ENCODE measurements around the gene EFCAB9. TPM values are rescaled to one million over a fixed set of nuclear protein-coding genes. Genes with fewer than 3 reads are reported as not detected.
"Not testable (repeated sequence)": the region's sequence is repeated elsewhere in the genome, so short reads cannot be mapped to it uniquely, and the experiment has no call there.

The EFCAB9 gene
- total RNA-seq, 1 donor from 2014 or later = not detected

DNA sequence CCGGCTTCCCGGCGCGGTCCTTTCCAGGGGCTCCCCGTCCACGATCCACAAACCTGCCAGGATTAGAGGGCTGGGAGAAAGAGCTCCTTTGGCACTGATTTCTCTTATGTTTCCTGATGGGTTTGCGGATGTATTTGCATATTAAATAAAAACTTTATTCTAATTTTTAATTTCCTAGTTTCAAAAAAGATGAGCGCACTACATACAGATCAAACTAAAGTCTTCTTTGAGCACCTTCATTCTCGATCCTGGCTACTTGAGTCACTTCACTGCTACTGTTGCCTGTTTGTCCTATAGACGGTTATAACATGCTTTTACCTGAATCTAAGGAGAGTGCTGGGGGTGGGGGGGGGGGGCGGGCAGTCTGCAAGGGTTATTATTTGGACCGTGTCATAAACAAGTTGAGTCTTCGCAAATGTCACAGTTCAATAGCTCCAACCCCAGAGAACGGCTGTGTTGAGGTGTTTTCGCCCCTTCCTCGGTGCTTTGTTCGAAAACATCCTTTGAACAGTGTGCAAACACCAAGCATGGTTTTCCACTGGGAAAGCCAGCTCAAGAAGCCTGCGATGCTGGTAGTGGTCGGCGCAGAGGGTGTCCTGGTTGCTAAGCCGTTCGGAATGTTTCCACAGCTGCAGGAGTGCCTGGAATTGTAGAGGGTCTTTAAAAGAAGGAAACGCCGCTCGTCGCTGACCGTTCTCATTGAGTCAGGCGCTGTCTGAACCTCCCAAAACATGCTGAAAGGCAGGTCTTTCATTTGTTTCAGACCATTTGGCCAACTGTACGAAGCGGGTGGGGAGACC, 4.9 kb upstream of the EFCAB9 start:
- DNase-seq = peak; percentile 45

DNA sequence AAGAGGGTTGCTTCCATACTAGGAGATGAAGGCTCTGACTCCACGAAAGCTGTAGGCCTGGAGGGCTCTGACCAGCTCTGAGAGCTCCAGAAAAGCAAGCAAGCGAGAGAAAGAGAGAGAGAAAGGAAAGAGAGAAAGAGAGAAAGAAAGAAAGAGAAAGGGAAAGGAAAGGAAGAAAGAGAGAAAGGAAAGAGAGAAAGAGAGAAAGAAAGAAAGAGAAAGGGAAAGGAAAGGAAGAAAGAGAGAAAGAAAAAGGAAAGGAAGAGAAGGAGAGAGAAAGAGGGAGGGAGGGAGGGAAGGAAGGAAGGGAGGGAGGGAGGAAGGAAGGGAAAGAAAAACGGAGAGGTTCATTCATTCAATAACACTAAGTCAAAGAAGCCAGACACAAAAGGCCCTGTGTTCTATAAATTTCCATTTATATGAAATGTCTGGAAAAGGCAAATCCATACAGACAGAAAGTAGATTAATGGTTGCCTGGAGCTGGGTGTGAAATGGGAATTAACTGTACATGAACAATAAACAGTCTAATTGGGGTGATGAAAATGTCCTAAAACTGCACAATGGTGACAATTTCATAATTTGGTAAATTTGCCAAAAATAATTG, 4.2 kb upstream of the EFCAB9 start:
- no peak for DNase-seq

DNA sequence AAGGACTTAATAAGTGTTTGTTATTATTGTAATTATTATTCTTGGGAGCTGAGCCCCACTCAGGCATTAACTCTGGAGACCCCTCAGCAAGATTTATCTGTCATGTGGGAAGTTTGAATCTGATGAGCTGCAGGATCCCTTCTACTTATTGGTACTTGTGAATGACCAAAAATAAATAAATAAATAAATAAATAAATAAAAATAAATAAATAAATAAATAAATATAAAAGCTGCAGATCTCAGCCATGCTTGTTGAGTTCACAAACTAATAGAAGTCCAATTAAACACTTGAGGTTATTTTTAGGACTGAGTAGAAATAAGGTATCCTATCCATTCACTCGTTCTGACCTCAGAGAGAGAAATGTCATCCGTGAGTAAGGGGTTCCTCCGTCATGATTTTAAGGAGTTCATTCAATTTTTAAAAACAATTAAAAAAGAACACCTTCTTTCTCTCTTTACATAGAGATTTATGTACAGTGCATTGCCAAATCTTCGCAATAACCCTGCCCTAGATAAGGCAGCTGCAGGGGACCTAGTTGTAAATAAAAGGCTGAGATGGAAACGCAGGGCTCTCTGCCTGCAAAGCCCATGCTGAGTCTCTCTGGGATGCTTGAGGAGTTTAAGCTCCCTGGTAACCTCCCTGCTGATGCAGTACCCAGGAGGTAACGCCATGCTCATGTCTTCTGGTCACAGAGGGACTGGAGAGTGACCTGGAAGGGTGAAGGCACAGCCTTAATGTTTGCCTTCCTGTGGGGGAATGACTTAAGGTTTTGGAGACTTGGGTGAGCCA, 1.2 kb downstream of the EFCAB9 start:
- DNase-seq = no peak

DNA sequence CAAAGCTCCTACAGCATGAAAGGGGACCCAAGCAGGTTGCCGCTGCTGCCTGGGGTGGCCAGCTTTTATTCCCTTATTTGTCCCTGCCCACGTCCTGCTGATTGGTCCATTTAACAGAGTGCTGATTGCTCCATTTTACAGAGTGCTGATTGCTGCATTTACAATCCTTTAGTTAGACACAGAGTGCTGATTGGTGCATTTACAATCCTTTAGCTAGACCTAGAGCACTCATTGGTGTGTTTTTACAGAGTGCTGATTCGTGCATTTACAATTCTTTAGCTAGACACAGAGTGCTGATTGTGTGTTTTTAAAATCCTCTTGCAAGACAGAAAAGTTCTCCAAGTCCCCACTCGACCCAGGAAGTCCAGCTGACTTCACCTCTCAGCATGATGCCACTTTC, 3.8 kb downstream of the EFCAB9 start:
- not testable (repeated sequence) for DNase-seq

- no peak for DNase-seq
Measured at GRCh38 chr5:172199446-172199845, 5.5 kb downstream of the EFCAB9 start.

- DNase-seq = no peak
Measured at GRCh38 chr5:172200476-172200875, 6.5 kb downstream of the EFCAB9 start.

GRCh38 chr5:172205984-172206383, 12.0 kb downstream of the EFCAB9 start:
- not testable (repeated sequence) for DNase-seq

DNA sequence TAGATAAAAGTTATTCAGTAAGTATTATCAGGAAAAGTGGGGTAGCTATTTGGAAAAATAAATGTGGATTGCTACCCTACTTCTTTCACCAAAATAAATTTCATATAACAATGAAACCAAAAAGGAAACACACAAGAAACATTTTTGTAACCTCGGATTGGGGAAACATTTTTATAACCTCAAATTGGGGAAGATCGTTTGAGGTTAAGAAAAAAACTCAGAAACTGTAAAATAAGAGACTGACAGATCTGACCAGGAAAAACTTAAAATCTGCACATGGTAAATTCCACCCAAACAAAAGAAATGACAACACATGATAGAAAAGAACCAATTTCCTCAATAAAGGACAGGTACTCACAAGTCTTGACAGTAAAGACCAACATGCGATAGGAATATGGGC, 13.5 kb downstream of the EFCAB9 start:
- DNase-seq = no peak

DNA sequence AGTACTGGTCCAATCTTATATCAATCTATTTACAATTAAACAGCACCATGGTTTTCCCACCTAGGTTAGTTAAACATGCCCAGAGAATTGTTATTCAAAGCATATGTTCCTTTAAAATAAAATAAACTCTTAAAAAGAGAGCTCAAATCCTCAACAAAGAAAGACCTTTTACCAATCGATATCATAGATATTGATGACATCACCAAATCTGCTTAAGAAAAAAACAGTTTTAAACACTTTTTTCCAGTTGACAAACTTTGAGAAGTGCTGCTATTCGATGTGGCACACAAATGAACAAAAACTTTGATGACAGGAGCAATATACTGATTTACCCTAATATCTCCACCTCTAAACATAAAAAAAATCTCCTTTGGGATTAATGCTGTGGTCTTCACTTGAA, 15.7 kb downstream of the EFCAB9 start:
- no peak for DNase-seq

DNA sequence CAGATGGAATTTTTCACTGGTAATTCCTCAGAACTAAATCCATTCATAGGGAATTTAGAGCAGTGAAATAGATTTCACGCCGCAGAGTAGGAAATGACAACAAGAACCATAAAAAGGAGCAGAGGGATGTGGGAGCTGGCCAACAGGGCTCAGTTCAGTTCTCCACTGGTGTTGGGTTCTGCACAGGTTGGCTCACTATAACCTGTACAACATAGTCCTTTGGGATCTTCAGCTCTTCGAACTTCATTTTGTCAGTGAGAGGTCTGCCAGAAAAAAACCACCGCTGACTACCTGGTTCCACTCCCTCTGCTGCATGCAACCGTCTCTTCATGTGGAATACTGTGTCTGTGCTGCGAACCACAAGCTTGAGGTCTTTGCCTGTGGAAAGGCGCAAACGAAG, 17.7 kb downstream of the EFCAB9 start:
- peak; percentile 29 for DNase-seq

- no peak for DNase-seq
Measured at GRCh38 chr5:172213126-172213525, 19.2 kb downstream of the EFCAB9 start.

DNA sequence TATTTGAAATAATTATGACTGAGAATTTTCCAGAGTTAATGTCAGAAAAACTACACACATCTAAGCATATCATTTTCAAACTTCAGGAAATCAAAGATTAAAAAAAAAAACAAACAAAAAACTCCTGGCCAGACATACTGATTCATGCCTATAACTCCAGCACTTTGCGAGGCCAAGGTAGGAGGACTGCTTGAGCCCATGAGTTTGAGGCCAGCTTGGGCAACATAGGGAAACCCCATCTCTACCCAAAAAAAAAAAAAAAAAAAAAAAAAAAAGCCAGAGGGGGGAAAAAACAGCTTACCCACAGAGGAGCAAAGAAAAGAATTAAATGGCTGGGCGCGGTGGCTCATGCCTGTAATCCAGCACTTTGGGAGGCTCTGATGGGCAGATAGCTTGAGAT, 22.4 kb downstream of the EFCAB9 start:
- DNase-seq = no peak

DNA sequence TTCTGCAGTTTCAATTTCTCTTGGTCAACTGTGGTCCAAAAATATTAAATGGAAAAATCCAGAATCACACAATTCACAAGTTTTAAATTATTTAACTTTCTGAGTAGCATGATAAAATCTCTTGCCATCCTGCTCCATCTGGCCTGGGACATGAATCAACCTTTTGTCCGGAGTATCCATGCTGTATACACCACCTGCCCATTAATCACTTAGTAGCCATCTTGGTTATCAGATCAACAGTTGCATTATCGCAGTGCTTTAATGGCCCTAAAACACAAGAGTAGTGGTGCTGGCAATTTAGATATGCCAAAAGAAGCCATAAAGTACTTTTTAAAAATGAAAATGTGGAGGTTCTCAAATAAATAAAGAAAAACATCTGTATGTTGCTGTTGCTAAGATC, 25.3 kb downstream of the EFCAB9 start:
- DNase-seq = no peak

GRCh38 chr5:172223901-172224873, 30.2 kb downstream of the EFCAB9 start:
- DNase-seq = no peak

DNA sequence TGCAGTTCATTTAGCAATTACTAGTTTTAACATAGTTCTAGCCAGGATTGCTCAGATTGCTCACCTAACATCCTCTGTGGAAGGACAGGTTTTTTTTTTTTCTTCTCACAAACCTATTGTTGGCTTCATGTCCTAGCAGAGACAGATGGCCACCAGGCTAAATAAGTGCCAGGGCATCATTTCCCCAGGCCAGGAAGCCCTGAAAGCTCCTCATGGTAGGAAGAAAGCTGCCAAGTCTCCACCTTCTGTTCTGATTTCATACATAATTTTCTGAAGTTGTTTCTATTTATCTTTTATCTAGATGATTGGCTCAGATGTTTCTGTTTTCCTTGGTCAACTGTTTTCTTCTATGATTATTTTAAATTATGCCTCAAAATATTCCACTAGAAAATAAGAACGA, 31.0 kb downstream of the EFCAB9 start:
- DNase-seq = no peak

DNA sequence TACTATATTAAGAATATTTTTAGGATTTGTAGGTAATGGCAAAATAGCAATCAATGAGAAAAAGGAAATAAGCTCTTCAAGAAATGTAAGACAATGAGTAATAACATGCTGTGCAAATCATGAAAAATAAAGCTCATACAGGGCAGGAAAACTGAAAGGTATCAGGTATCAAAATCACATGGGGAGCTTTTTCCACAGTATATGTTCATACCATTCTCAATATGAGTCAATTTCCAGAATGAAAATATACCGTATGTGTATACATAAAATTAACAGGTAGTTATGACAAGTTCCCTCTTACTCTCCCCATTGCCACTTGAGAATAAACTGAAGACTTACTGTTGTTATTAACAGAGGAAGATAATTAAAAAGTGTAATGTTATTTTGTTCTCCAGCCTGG, 35.9 kb downstream of the EFCAB9 start:
- no peak for DNase-seq

DNA sequence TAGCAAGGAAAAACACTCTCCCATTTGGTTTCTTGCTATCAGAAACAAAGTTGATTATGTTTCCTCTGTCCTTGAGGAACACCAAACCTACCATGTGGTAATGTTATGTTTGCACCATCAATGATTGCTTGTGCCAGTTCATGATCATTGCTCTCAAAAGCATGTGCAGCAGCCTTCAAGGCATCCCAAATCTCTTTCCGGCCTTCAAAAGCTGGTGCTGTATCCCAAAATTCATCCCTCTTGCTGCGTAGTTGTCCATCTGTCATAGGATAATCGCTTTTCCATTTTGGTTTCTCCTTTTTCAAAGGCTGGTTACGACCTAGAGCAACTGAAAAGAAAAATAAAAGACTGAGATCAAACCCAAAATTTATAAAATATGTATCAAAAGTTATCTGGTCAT, 40.1 kb downstream of the EFCAB9 start:
- DNase-seq = no peak

DNA sequence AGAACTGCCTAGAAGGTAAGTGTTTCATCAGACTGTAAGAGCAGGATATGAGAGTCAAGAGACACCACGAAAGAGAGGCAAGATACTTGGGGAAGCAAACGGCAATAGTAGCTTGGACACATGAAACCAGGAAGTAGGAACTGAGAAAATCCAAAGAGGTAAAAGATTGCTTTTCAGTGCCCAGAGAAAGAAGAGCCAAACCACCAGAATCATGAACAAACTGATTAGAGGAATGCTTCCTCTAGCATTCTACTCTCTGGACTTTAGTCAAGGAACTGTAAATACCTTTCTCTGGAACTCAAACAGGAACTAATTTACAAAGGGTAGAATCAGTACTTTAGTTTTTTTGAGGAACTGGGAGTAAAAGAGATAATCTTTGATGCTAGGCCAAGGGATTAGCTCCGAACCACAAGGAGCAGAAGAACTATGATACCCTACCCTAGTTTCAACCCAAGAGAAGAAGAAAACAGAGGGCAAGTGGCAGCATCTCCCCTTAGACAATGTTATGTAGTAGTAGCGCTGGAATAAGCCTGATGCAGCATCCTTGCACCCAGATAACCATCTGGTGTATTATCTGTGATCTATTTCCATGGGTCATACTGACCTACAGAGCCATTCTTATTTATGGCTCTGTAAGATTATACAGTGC, 41.3 kb downstream of the EFCAB9 start:
- DNase-seq = no peak

GRCh38 chr5:172235827-172236736, 42.1 kb downstream of the EFCAB9 start:
- peak; percentile 36 for DNase-seq

DNA sequence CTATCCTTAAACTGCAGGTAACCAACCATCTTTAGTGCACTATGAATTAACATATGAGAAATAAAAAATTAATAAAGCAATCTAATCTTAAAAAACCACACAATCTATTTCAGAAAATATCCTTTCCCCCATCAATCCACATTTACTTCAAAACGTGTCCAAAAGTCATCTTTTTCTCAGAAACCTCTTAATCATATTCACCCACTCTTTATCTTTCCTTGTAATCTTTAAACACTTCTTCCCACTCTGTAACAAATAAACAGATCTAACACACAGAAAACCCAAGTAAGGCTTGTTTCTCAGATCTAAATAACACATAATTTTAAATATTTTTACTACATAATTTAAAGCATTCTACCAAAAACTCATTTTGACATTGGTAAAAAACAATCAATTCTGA, 44.4 kb downstream of the EFCAB9 start:
- no peak for DNase-seq

Measured in tongue (tissue), 2 donors.